Hematopoietic multipotent progenitor cell (in vitro differentiated cells): Measurements from ENCODE around the gene GDPGP1. TPM values are rescaled to one million over a fixed set of nuclear protein-coding genes. Genes with fewer than 3 reads are reported as not detected.

Source experiments
- DNase-seq, 3 donors: peaks; one replicate each; pipeline ENCODE4 v3.0.0-alpha.2; 2011 to 2015; ENCODE audit warnings: low read depth in 2 of 3, low spot score in 2 of 3
- total RNA-seq: library from RNA; depleted of rRNA; stranded (reverse); fragments of >200 nt; gene quantifications from one replicate; pipeline ENCODE4 v1.2.3, GENCODE V29; 2012

The GDPGP1 gene
- total RNA-seq, 1 donor = 9.4 TPM

DNA sequence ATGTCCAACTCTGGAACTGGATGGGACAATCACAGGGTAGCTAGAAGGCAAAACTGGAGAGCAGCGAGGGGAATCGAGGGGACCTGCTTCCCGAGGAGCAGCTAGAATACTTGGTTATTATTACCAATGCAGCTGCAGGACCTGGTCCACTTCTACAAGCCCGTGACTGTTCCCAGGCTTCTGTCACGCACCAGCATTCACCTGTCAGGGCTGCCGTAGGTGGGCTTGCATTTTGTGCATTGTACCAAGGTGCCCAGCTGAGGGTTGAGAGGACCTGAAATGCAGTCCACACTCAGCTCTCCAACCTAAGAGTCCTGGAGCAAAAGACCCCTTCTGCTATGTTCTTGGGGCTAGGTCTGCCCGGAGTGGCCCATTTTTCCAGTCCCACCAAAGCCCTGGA lies 30.5 kb upstream of the GDPGP1 start:
- DNase-seq = no peak

DNA sequence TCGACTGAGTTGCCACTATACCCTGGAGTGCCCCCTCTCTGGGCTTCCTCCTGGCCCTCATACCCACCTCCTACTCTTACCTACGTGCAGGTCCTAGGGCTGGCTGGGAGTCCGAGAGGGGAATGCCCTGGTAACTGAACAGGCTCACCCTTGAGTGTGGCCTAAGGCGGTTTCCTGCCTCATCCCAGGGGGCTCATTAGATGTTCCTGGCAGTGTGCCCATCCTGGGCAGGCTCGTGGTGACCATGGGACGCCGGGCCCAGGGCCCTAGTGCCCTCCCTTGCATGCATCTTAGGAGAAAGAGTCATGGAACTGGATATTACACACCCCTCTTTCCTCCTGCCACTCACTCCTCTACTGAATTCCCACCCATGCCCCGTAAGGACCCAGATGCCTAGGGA lies 30.1 kb upstream of the GDPGP1 start:
- DNase-seq = no peak

- no peak for DNase-seq
These were observed 28.8 kb upstream of the GDPGP1 start for GRCh38 chr15:90205050-90205848.

- DNase-seq = no peak
These were observed 28.1 kb upstream of the GDPGP1 start for GRCh38 chr15:90205886-90206285.

DNA sequence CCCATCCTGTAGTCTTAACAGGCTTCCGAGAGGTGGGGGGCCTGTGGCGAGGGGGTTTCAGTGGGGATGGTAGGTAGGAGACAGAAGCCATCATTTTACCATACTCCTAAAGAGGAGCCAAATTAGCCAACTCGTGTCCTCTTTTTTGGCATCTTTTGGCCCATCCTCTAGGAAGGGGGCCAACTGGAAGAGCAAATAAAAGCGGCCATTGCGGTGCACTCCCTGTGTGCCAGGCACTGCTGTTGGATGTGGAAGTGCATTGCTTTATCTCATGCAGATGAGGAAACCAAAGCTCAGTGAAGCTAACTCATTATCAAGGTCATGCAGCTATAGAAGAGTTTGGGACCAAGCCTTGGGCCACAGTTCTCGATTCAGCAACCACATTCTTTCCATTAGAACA lies 26.8 kb upstream of the GDPGP1 start:
- no peak for DNase-seq

DNA sequence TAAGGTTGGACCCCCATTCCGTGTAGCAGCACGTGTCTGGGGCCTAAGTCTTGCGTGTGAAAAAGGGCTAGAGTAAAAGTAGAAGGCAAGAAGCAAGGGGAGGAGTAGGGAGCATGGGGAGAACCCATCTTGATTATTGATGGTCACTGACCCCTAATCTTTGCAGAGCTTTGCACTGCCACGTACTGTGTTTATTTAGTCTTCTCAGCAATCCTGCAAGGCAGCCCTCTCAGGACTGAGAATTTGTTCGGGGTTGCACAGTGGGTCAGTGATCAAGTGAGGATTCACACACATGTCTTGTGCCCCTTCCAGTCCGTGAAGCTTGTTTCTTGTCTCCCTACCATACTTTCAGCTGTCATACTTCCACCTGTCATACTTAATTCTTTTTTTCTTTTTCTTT lies 25.7 kb upstream of the GDPGP1 start:
- DNase-seq = no peak

- DNase-seq = no peak
These were observed 24.4 kb upstream of the GDPGP1 start for GRCh38 chr15:90209591-90209990.

GRCh38 chr15:90210593-90210992 lies 23.4 kb upstream of the GDPGP1 start:
- DNase-seq = no peak

DNA sequence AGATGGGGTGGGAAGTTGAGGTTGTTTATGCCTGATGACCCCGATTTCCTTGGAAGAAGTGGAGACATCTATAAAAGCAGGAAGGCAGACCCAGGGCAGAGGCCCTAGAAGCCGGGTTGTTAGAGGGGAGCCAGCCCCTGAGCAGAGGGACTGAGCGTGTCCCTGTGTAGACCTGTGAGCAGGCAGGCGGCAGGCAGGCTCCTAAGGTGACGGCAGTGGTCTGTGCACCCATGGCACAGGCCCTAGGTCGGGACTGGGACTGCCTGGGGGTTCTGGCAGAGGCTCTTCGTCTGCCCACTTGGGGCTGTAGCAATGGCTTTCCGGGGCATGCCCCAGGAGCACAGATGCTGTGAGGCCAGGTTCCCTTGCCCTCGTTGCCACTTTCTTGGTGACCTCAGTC lies 23.0 kb upstream of the GDPGP1 start:
- no peak for DNase-seq

DNA sequence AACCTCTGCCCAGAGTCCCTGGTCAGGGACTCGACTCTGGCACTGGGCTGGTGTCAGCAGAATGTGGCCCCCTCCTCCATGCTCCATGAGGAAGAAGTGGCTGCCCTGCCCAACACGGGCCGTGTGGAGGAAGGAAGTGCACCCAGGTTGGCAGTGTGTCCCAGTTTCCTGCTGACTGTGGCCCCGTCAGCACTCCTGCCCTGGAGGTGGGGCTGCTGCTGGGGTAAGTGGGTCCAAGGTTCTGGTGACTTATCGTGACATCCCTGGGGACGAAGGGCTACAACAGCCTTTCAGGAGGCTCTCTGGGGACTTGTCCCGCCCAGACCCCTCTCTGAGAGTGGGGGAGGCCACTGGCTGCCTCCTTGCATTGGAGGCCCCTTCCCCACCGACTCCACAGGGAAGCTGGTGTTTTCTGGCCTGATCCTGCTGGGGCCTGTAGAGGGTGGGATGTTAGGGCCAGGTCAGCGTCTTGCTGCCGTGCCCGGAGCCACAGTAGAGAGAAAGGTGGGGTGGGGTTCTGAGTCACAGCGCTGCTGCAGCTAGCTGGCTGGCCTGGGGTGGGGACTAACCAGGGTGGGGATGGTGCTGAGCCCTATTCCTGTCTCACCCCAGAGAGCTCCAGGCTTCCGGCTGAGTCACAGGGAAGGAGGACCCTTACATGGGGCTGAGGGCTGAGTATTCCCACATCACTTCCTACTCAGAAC lies 22.4 kb upstream of the GDPGP1 start:
- peak in 1 of 3 donors; percentile 33 for DNase-seq

GRCh38 chr15:90212221-90213098 lies 21.5 kb upstream of the GDPGP1 start:
- no peak for DNase-seq

DNA sequence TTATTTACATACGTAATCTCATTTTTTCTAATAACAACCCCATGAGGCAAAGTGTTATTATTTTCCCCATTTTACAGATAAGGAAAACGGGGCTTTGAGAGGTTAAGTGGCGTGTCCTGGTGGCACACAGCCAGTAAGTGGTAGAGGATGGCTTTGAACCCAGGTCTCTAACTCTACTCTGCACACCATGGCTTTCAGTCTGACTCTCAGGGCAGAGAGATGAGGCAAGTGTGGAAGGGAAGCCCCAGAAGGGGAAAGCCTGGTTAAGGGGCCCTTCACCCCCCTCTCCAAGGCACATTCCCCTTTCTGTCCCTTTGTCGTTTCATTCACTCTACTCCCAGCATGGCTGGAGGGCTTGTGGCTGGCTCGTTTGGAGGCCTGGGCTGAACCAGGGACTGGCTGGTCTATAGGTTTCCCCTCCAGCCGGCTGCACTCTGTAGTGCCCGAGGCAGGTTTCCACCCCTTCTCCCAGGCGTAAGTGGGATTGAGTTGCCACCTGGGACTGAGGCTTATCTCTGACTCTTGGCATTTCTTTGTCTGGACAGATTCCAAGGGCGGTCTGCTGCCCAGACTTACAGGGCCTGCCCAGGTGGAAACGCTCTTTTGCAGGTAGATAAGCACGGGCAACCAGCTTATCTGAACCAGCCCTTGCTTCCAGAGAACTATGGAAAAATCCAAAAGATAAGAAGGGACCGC lies 20.7 kb upstream of the GDPGP1 start:
- DNase-seq = no peak

- DNase-seq = peak in 2 of 3 donors; percentile 35 to 53
These were observed 20.2 kb upstream of the GDPGP1 start for GRCh38 chr15:90213818-90214204.

DNA sequence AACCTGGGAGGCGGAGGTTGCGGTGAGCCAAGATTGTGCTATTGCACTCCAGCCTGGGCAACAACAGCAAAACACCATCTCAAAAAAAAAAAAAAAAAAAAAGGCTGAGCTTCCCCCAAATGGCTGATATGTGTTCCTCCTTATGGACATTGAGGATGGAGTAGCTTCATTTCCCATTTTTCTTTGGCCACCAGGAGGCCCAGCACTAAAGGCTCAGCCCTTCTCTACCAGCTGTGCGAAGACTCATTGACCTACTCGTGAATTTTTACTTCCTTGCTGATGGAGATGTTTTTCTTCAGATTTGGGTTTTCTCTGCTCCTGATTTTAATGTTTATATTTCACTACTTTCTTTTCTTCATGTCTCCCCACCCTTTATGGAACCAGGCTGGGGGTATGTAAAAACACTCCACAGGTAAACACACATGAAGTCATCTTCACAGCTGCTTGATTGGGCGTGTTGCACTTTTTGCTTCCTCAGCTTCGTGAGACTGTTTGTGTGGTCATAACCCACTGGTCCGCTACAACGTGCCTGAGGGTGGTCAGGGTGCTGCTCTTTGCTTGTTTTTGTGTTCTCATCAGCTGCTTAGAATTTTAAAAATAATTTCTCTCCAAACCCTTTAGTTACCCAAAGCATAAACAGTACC lies 19.3 kb upstream of the GDPGP1 start:
- DNase-seq = no peak

GRCh38 chr15:90217671-90218394 lies 16.2 kb upstream of the GDPGP1 start:
- no peak for DNase-seq

DNA sequence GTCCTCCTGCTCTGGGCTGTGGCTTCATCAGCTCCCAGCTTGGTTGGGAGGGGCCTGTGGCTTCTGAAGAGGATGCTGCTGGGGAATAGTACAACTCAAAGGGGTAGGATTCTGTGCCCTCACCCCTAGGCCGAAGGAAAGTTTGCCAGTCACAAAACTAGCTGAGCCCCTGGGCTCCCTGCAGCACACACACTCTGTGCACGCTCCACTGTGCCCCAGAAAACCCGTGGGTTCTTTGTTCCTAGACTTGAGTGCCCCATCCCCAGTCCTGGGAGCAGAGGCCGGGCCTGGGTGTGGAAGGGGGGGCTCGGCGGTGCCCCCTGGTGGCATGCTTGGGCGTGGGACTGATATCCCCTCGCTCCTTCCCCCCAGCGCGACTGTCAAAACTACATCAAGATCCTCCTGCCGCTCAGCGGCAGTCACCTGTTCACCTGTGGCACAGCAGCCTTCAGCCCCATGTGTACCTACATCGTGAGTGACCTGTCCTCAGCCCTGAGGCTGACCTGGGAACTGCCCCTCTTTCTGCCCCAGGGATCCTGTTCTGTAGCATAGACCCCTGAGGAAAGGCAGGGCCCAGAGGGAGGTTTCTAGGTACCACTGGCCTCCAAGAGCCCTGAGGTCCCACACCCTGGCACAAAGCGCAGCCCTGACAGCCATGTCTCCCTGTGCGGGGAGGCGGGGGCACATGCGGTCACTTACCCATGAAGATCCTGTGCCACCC lies 14.4 kb upstream of the GDPGP1 start:
- peak in 1 of 3 donors; percentile 68 for DNase-seq

DNA sequence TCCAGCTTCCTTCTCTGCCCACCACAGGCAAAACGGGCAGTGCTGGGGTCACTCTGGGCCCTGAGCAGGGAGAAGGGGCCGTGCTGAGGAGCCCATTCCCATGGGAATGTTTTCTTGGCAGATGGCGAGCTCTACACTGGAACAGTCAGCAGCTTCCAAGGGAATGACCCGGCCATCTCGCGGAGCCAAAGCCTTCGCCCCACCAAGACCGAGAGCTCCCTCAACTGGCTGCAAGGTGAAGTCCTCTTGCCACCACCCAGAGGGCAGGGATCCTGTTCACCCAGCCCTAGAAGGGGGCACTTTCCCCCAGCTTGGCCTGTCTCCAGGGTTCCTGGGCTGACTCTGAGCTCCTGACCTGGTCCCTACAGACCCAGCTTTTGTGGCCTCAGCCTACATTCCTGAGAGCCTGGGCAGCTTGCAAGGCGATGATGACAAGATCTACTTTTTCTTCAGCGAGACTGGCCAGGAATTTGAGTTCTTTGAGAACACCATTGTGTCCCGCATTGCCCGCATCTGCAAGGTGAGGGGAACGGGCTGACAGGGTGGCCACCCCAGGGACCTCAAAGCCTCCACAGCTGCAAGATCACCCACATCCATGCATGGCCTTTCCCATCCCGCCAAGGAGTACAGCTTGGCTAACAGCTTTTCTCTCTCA lies 12.6 kb upstream of the GDPGP1 start:
- peak in 1 of 3 donors; percentile 63 for DNase-seq

DNA sequence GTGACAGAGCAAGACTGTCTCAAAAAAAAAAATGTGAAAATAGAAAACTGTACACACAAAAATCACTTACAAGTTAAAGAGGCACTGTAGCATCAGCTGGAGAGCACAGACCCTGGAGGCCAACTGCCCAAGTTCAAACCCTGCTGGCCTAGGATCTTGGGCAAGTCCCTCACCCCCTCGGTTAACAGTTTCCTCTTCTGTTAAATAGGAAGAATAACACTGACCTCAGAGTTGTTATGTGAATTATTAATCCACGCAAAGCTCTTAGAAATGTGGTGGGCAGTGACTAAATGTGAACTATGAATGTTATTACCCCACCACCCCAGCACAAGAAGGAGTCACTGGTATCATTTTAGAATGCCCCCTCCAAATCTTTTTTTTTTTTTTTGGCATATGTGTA lies 11.5 kb upstream of the GDPGP1 start:
- no peak for DNase-seq
